Measurements from ENCODE around the gene ZDHHC8.

Gene ZDHHC8

DNA sequence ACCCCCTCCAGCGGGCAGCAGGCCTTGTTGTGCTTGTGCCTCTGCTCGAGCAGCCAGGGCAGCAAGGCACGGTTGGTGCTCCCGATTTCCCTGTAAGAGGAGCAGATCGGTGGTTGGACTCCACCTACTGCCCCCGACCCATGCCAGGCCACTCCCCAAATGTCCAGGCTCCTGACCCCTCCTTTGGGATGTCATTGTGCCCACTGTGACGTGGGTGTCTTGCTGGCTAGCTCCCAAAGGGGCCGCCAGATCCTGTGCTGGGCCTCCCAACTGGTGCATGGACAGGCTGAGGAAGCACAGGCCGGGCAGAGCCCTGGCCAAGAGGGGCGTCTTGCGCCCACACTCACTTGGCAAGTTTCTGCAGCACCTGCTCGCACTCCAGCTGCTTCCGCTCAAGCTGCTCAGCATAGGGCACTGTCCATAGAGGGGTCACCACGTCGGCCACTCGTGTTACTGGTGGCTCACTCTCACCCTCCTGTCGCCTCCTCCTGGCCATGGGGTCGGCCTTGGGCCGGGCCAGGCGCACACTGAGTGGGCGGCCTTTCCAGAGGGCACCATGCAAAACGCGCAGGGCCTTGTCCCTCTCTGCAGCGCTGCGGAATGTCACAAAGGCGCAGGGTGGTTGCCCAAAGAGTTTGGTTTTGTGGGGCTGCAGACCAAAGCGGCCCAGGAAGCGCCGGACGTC lies 15.8 kb upstream of the ZDHHC8 start, which contains the start of gene RANBP1:
Gene RANBP1, plus strand, starts transcription at position 414 of the 685 bp plus-strand sequence. Its CDS starts 81 bp downstream, at position 495.
- DNase-seq: no peak

DNA sequence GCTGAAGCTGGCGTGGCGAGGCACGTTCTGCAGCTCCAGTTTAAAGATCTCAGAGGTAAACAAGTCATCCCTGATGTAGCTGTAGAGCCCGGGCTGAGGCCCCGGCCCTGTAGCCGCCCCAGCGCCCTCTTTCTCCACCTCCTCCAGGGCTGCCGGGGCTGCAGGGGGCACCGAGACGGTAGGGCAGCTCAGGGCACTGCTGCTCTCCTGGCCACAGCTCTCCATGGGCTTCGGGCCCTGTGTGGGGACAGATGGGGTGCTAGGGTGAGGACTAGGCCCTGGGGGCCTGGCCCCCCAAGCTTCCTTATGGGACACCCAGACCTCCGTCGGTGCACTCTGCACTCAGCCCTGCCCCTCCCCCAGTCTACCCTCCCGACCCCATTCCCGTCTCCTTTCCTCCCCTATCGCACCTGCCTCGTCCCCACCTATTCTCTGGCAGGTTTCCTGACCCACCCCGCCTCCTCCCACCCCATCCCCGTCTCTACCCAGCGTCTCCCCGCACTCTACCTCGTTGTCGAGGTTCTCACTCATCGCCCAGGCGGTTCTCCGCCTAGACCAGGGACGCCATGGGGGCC lies 15.1 kb upstream of the ZDHHC8 start:
- no peak for DNase-seq

DNA sequence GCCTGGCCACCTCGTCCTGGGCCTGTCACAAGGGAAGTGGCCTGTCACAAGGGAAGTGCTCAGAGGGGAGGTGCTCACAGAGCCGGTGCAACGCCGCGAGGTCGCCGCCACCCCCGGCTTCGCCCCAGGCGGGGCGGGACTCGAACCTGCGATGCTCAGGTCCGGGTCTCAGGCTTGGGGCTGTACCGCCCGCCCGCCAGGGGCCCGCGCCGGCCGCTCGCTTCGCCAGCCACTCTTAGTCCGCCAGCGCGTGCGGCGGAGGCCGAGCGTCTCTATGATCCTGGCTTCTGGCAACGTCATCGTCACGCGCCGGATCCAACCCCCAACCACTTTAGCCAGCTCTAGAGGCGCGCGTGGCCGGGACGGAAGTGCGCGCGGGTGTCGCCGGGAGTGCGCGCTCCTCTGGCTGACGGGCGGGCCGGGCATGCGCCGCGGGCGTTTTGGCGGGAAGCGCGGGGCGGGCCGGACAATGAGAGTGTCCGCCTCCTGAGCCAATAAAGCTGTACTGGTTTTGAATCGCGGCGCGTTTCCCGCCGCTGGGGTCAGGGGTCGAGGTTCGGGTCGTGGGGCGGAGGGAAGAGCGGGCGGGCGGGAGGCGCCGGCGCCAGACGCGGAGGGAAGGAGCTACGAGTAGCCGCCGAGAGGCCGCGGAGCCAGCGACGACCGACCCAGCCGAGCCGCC lies 14.5 kb upstream of the ZDHHC8 start, which contains the start of gene TRMT2A:
Gene TRMT2A, minus strand, starts transcription at position 276 of the 682 bp plus-strand sequence. CDS start 320 bp downstream, outside the sequence.
- DNase-seq: peak; percentile 100

DNA sequence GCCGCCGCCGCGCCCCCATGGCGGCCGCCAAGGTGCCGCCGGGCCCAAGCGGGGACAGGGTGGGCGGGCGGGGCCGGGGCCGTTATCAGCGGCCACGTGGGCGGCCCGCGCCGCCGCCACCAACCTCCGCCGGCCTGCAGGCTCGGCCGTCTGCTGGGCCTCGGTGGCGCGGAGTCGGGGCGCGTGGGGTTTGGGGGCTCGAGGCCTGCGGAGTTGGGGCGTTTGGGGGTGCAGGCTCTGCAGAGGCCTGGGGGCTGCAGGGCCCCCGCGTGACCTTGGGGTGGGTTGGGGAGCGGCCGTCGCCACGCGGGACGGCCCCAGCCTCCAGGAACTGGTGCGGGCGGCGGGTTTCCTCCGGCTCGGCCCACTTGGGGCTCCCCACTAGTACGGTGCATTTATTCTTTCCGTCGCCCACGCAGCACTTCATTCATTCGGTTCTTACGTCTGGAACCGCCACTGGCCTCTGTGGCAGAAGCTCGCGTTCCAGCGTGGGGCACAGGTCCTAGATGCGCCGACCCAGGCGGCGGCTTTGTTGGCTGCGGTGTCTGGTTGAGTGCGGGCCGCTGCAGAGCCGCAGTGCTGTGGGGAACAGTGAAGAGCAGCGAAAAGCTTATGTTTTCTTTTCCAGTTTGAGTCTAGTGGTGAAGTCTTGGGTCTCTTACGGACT lies 13.8 kb upstream of the ZDHHC8 start:
- DNase-seq: no peak

DNA sequence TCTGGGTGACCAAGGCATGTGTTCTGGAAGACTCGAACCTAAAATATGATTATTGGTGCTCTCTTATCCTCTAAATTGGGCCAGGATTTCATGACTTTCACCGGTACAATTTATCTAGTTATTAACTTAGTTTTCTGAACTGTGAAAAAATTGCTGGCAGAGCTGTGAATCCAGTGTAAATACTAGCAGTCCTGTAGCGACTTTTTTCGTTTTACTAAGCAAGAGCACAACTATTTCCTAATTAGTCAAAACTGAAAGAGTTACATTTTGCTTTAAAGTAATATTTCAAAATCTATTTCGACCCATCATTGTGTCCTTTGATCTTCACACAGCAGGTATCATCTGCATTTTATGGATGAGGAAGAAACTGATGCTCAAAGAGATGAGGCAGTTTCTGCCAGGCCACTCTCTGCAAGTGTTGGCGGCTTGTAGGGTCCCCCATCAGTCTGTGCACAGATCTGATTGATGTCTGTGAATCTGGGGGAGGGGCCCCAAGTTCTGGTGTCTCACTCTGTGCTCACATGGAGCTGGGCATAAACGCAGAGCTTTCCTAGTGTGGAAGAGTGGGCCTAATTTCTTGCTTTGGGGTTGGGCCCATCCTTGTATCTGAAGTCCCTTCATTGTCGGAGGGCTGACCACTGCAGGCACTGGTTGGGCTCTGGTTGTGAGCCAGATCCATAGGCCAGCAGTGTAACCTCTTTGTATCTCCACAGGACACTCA lies 13.1 kb upstream of the ZDHHC8 start:
- no peak for DNase-seq

DNA sequence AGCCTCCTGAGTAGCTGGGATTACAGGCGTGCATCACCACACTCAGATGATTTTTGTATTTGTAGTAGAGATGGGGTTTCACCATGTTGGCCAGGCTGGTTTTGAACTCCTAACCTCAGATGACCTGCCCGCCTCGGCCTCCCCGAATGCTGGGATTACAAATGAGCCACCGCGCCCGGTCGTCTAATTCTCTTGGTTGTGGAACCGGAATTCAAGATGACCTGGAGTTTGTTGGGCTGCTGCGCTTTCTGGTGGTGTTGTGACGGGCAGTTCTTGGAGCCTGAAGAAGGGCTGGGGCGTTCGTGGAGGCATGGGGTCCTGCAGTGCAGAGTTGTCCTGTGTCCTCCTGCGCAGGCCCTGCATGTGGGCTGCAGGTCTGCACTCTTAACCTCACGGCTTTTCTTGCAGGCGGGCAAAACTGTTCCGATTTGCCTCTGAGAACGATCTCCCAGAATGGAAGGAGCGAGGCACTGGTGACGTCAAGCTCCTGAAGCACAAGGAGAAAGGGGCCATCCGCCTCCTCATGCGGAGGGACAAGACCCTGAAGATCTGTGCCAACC lies 9.7 kb upstream of the ZDHHC8 start:
- DNase-seq: no peak

DNA sequence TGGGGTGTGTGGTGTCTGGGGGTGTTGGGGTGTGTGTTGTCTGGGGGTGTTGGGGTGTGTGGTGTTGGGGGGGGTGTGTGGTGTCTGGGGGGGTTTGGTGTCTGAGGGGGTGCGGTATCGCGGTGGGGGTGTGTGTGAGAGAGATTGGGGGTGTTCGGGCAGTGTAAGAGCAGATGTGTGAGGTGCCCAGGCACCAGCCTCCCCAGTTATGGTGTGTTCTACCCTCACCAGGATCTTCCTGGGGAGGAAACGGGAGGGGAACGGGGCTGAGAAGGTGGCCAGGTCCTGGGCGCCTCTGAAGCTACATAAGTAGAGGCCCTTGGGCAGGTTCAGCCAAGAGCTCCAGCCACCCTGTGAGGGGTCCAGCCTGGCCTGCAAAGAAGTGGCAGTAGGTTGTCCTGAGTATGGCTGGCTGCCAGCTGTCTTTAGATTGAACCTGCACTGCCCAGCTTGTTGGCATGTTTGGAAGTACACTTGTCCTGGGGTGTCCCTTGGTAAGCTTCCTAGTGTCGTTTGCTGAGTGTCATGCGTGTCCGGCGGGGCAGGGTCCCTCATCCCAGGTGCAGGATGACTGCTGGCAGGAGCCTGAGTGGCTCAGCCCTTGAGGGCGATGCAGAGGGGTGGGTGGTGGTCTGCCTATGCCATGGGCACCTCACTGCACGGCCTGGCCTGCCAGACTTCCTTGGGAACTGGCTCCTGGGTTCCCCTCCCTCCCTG lies 8.1 kb upstream of the ZDHHC8 start:
- no peak for DNase-seq

DNA sequence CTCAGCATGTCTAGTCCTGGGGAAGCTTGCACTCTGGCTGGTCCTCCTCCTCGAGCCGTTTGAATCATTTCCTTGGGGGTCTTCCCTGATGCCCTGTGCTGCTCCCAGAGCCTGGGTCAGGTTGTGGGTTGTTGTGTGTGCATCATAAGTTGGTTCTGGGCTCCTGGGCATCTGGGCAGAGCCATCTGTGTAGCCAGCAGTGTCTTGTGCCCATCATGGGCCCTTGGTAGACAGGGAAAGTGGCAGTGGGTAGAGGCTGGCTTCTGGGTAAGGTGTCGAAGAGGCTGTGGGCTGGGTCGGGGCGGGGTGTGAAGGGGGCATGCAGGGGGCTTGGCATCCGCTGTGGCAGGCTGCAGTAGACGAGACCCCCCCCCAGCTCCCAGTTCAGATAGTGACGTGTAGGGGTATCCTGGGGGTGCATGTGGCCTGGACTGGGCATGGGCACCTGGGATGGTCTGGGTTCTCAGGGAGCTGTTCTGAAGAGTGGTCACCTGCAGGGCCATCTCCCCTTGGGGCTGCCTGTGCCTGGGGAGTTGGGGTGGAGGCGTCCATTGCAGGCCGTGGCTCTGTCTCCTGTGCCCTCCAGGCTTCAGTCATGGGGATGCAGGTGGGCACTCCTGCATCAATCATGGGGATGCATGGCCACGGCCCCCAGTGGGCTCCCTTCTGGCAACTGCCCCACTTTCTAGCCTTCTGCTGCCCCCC lies 7.4 kb upstream of the ZDHHC8 start:
- DNase-seq: no peak

DNA sequence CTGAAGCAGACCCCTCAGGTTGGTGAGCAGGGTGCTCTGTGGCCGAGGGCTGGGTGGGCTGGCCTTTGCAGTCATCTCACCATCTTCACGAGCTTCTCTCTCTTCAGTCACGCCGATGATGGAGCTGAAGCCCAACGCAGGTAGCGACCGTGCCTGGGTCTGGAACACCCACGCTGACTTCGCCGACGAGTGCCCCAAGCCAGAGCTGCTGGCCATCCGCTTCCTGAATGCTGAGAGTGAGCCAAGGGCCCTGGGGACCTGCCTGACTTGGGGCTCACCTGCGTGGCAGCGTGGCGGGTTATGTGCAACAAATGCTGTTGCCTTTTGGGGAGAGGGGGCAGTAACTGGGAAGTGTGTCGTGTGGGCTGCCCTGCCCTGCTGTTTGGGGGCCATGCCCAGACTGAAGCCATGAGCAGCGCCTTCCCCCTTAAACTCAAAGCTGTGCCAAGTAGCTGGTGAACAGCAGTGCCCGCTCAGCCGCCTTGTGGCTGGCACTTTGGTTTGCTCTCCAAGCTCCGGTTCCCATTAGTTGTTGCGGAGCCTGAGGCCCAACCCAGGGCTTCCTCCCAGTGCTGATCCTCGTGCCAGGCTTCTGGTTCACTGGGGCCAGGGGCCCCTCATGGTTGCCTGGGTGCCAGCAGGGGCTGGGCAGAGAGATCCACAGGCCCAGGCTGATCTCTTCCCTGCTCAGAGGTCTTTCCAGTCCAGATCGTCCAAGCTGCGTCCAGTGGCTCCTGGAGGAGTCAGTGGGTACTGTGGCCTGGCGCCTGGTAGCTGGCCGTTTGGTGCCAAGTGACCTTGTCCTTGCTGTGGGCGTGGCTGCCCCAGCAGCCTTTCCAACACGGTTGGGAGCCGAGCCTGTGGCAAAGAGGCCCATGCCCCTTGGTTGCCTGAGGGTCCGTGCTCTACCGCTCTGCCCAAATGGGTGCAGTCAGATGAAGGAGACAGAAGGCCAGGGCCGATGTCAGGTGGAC lies 6.1 kb upstream of the ZDHHC8 start:
- DNase-seq: no peak

DNA sequence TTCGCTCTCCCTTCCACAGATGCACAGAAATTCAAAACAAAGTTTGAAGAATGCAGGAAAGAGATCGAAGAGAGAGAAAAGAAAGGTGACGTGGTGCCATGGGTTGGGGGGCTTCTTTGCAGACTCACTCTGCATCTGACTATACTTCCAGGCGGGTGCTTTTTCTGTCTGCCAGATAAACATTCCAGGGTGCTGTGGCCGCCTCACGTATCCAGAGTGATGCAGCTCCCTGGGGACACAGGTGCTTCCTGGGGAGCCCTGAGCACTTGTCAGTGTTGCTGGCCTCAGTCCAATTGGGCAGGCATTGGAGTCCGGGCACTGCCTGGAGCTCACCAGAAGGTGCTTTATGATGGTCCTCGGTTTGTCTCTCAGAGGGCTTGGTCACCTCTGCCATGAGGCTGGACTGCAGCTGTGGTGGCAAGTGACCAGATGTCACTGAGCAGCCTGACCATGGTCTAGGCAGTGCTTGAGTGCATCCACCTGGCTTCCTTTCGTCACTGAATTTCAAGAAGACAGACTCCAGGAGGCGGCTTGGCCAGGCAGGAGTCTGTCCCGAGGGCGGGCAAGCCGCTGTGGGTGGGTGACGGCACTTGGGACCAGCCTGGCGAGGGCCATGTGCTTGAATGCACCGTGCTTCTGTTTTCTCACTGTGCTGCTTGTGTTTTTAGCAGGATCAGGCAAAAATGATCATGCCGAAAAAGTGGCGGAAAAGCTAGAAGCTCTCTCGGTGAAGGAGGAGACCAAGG lies 5.1 kb upstream of the ZDHHC8 start:
- no peak for DNase-seq

DNA sequence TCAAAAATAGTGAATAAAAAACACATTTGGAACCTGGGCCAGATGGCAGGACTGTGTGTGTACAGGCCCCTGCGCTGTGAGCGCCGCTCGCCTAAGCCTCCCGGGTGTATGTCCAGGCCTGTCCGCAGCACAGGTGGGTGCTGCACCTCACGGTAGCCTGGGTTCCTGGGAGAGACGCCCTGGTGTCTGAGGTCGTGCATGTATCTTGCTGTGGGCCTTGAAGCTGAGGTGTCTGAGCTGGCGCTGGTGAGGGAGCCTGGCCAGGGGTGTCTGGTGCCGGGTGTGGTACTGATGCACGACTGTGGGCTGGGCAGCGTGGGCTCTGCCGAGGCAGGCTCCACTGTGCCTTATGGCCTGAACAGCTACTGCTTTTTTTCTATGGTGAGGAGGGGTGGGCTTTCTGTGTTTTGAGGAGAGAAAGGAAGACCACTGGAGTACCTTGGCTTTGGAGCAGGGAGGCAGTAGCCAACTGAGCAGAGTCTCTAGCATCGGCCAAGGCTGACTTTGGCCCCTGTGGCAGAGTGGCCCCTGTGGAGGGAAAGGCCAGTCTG lies 4.2 kb upstream of the ZDHHC8 start:
- no peak for DNase-seq

DNA sequence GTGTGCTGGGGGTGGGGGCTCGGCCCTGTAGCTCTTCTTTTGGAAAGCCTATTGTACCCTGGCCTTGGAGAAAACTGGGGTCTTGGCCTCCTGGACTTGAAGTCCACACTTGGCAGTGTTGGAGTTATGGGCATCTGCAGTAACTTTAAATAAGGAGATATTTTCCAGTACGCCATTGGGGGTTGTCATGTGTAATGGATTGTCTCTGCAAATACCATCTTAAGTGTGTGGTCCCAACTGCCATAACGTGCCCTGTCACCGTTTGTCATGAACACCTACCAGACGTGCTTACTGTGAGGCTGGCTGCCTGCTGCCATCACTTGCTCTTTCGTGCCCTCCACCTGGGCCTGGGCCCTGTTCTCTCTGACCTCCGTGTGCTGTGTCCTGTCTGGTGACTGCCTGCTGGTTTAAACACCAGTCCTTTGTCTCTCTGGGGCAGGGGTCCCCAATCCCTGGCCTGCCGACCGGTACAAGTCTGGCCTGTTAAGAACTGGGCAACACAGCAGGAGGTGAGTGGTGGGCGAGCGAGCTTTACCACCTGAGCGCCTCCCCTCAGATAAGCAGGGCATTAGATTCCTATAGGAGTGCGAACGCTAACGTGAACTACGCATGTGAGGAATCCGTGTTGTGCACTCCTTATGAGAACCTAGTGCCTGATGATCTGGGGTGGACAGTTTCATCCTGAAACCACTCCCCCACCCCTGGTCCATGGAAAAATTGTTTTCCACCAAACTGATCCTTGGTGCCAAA lies 3.6 kb upstream of the ZDHHC8 start:
- DNase-seq: no peak

DNA sequence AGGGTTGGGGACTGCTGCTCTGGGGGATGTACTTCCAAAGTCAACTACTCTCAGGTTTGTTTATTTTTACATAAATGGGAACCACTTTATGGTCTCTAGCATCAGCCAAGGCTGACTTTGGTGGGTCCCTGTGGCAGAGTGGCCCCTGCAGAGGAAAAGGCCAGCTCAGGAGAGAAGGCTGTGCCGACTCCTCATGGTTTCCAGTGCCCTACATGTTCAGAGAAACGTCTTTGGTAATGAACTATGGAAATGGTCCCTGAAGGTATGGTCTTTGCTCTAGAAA lies 3.0 kb upstream of the ZDHHC8 start:
- no peak for DNase-seq

DNA sequence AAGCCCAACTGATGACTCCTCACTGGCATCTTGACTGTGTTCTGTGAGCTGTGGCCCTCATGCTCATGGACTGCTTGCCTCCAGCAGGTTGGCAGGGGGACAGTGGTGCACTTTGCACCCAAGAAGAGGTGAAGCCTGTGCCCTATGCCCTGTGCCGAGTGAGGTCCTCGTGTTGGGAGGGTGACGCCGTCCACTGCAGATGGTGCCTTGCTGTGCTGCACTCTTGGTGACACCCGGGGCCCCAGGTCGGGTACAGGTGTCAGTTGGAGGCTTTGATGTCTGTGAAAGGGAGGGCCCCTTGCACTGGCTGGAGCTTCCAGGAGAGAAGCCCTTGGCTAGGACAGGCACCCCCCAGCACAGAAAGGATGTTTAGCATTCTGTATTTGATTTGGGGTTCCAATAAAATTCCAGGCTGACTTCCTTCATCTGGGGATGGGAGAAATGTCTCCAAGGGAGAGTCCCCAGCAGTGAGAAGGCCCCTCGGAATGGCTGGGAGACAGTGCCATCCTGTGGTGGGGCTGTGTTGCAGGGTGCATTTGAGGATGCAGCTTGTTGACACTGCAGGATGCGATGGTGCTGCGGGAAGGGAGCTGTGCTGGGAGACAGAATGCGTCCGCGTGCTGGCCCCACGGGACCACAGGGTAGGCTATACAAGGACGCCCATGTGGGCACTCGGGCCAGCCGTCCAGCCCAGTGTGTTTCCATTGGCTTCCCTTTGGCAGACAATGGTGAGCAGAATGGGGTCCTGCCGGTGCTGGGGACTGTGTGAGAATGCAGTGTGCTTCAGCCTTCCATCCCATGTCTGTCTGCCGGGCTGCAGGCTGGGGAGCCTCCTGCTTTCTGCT lies 2.5 kb upstream of the ZDHHC8 start:
- no peak for DNase-seq

DNA sequence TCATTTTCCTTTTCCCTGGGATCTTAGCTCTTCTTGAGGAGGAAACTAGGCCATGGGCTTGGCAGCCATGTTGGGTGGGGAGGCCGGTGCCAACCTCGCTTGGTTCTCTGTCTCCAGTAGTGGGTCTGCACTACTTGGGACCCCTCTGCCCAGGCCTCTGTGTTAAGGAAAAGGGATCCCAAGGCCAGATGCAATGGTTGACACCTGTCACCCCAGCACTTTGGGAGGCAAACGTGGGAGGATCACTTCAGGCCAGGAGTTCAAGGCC lies 1.9 kb upstream of the ZDHHC8 start:
- no peak for DNase-seq

DNA sequence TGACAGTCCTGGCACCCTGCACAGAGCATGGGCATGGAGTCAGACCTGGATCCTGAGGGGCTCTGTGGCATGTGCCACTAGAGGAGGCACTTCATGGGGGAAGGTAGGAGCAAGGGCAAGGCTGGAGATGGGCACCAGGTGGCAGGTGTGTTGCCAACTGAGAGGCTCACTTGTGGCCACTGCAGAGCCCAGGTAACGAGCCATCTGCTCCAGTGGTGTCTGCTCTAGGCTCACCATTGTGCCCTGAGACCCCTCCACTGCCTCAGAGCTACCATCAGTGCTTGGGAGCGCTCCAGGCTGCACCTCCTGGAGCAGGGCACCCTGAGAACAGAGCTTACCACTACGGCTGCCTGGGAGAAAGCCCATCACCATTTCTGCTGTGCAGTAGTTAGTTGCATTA lies 1.3 kb upstream of the ZDHHC8 start:
- DNase-seq: no peak

DNA sequence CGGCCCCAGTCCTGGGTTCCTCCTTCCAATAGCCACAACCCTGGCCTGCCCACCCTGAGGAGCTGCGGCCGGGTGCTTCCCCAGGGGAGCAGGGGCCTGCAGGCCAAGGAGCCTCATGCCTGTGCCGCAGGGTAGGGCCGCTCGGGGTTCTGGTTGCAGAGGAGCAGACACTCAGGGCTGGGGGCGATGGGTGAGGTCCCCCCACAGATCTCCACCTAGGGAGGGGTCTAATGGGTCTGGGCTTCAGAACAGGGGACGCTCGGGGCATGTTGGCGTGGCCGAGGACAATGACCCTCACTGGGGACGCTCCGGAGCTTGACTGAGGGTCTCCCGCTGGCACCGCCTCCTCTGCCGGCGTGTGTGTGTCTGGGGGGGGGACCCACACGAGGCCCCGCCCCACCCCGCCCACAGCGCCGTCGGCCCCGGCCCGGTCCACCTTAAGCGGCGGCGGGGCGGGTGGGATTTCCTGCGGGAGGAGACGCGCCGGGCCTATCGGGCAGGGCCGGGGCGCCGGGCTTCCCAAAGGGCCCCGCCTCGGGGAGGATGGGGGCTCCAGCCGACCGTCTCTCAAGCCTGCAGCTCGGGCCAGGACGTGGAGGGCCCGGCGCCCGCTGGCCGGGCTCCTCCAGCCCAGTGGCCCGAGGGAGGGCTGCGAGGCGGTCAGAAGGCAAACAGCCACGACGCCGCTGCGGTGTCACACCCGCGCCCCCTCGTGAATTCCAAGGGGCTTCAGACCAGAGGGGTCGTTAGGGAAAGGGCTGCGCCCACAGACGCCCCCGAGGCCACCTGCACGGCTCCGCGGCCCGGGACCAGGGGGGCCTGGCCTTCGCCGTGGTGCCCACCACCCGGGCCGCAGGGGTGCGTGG lies 640 bp upstream of the ZDHHC8 start:
- peak; percentile 89 for DNase-seq

All from right forelimb (tissue), 1 donor.